ENCODE measurements around the gene LRRN2. TPM values are rescaled to one million over a fixed set of nuclear protein-coding genes. Genes with fewer than 3 reads are reported as not detected.
A peak's percentile ranks its signal among the peaks of the same experiment; 100 is the strongest.

LRRN2 gene
- total RNA-seq, 1 experiment from 2014 or later = not detected

GRCh38 chr1:204568576-204569315 is 116.8 kb downstream of the LRRN2 start:
- no peaks in the 10 kb centered on the region for H3K36me3 ChIP-seq (ENCODE audit: control insufficient read depth, insufficient read depth, low read length)
- H3K4me1 ChIP-seq = peaks cover 34% of the 10 kb centered on the region
- CTCF ChIA-PET = interaction anchor here (1.2 kb wide), 1 partner anchor 178 kb away, joined by 4 read pairs; no protein-coding TSS in a partner anchor
- Mint-ChIP-seq H3K36me3 (ENCODE audit: insufficient read depth, unreplicated experiment) (peaks cover 7% of the 10 kb centered on the region), H3K9me3 (ENCODE audit: unreplicated experiment) (no peaks in the 10 kb centered on the region), H3K27ac (ENCODE audit: unreplicated experiment) (peak overlapping the region; percentile 9), H3K4me3 (ENCODE audit: unreplicated experiment) (no peak overlapping the region), H3K27me3 (ENCODE audit: insufficient read depth, unreplicated experiment) (no peaks in the 10 kb centered on the region), H3K4me1 (ENCODE audit: low read depth, unreplicated experiment) (peaks cover 38% of the 10 kb centered on the region)
- no peak for DNase-seq
- POLR2A ChIA-PET = no interaction called here
- intact Hi-C loops (cut with micrococcal nuclease; ENCODE audit: unreplicated experiment) = no loop called here
- BruUV-seq (replicated peaks) = no TSS peak
- no peaks in the 10 kb centered on the region for H3K27me3 ChIP-seq (replicated peaks; ENCODE audit: control insufficient read depth, insufficient read depth, low read length)
- TF ChIP-seq CTCF (IDR thresholded peaks at IDR 0.05; ENCODE audit: insufficient read depth in 1 of 2, low read depth in 1 of 2, low read length in 1 of 2, severe bottlenecking in 1 of 2, unreplicated experiment in 1 of 2) = no peak
- H3K9me3 ChIP-seq = no peaks in the 10 kb centered on the region
- H3K4me3 ChIP-seq (ENCODE audit: low read depth, low read length) = no peak overlapping the region

Other genes starting within 250 kb of the LRRN2 start
- 24.7 and 28.5 TPM in 2 replicates for gene PIK3C2B, start 190.9 kb downstream of the LRRN2 start, total RNA-seq (2022)
- gene MDM4, start 169.3 kb downstream of the LRRN2 start, total RNA-seq (2022) = 56.5 and 58.9 TPM in 2 replicates
- 1.3 and 1.6 TPM in 2 replicates for gene NFASC, start 185.1 kb upstream of the LRRN2 start, total RNA-seq (2022)

Measured in Caco-2 (cell line).